ENCODE data around the gene SCGN.

DNA sequence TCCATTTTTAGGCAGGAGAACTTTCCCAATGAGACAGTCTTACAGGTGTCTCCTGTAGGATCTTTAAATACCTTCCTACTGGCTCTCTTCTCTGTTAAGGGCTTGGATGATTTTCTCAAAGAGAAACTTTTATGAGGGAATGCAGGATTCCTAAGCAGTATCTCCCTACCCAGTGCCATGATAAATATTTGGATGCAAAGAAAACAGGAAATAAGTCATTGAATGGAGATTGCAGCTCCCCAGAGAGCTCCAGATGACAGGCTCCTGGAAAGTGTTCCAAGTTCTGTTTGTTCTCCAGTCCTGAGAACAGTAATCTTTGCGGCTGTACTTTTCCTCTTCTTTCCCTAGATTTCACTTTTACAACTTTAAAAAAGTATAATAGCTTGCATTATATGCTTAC lies 2.4 kb upstream of the SCGN start:
- TF ChIP-seq, protein P1, sequence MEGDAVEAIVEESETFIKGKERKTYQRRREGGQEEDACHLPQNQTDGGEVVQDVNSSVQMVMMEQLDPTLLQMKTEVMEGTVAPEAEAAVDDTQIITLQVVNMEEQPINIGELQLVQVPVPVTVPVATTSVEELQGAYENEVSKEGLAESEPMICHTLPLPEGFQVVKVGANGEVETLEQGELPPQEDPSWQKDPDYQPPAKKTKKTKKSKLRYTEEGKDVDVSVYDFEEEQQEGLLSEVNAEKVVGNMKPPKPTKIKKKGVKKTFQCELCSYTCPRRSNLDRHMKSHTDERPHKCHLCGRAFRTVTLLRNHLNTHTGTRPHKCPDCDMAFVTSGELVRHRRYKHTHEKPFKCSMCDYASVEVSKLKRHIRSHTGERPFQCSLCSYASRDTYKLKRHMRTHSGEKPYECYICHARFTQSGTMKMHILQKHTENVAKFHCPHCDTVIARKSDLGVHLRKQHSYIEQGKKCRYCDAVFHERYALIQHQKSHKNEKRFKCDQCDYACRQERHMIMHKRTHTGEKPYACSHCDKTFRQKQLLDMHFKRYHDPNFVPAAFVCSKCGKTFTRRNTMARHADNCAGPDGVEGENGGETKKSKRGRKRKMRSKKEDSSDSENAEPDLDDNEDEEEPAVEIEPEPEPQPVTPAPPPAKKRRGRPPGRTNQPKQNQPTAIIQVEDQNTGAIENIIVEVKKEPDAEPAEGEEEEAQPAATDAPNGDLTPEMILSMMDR (conservative IDR thresholded peaks at IDR 0.05): no peak
- TF ChIP-seq EZH2 (IDR thresholded peaks at IDR 0.05; ENCODE audit: low read depth): no peak

Data from PC-9 (cell line).